H9 (cell line): ENCODE measurements around the gene PKMYT1. TPM values are rescaled to one million over a fixed set of nuclear protein-coding genes. Genes with fewer than 3 reads are reported as not detected.

Experiments
- DNase-seq: peaks from one replicate; pipeline ENCODE4 v3.0.0-alpha.2; 2017
- H2AFZ ChIP-seq: one replicate; pipeline ENCODE4 v1.6.1; 2013; ENCODE audit warnings: mild to moderate bottlenecking, low read length, control low read depth, moderate library complexity
- H2AK5ac ChIP-seq: 2 replicates; pipeline ENCODE4 v1.6.1; 2013; ENCODE audit warnings: low read length, control low read depth, mixed read lengths; ENCODE audit not compliant: insufficient read length
- H2BK120ac ChIP-seq: one replicate; pipeline ENCODE4 v1.6.1; 2013; ENCODE audit warnings: low read depth, mild to moderate bottlenecking, low read length, control low read depth, inconsistent platforms; ENCODE audit not compliant: poor library complexity, severe bottlenecking
- H2BK12ac ChIP-seq: 2 replicates; pipeline ENCODE4 v1.6.1; 2013; ENCODE audit warnings: low read length, control low read depth, mixed read lengths, low read depth; ENCODE audit not compliant: insufficient read length
- H2BK15ac ChIP-seq: 2 replicates; pipeline ENCODE4 v1.6.1; 2013; ENCODE audit warnings: low read depth, low read length, control low read depth
- H2BK20ac ChIP-seq: one replicate; pipeline ENCODE4 v1.6.1; 2013; ENCODE audit warnings: low read depth, mild to moderate bottlenecking, low read length, control low read depth, inconsistent platforms; ENCODE audit not compliant: poor library complexity, severe bottlenecking
- H2BK5ac ChIP-seq: 2 replicates; pipeline ENCODE4 v1.6.1; 2013; ENCODE audit warnings: low read length, control low read depth, mixed read lengths; ENCODE audit not compliant: insufficient read length
- H3K14ac ChIP-seq: 2 replicates; pipeline ENCODE4 v1.6.1; 2013; ENCODE audit warnings: low read length, control low read depth; ENCODE audit not compliant: insufficient read depth
- H3K18ac ChIP-seq: 2 replicates; pipeline ENCODE4 v1.6.1; 2013; ENCODE audit warnings: low read depth, mild to moderate bottlenecking, mixed read lengths, low read length, control low read depth; ENCODE audit not compliant: insufficient read length
- H3K23ac ChIP-seq: 2 replicates; pipeline ENCODE4 v1.6.1; 2013; ENCODE audit warnings: low read length, control low read depth, mixed read lengths, low read depth; ENCODE audit not compliant: insufficient read length
- H3K23me2 ChIP-seq: 2 replicates; pipeline ENCODE4 v1.6.1; 2013; ENCODE audit warnings: low read depth, mild to moderate bottlenecking, mixed read lengths, low read length, control low read depth; ENCODE audit not compliant: insufficient read length, poor library complexity, severe bottlenecking
- H3K27ac ChIP-seq: 2 replicates; pipeline ENCODE4 v1.5.1; 2013; ENCODE audit warnings: low read length, control low read depth, mixed read lengths, low read depth; ENCODE audit not compliant: insufficient read length
- H3K27me3 ChIP-seq: 2 replicates; pipeline ENCODE4 v1.6.1; 2013; ENCODE audit warnings: low read length, control low read depth, inconsistent platforms; ENCODE audit not compliant: insufficient read depth
- H3K4ac ChIP-seq: 2 replicates; pipeline ENCODE4 v1.6.1; 2013; ENCODE audit warnings: low read depth, mild to moderate bottlenecking, control low read depth, inconsistent platforms, low read length, moderate library complexity
- H3K4me1 ChIP-seq: 2 replicates; pipeline ENCODE4 v1.6.1; 2013; ENCODE audit warnings: low read length, control low read depth, inconsistent platforms; ENCODE audit not compliant: insufficient read depth
- H3K4me2 ChIP-seq: 2 replicates; pipeline ENCODE4 v1.6.1; 2013; ENCODE audit warnings: low read length, control low read depth, mixed read lengths; ENCODE audit not compliant: insufficient read length, insufficient read depth
- H3K56ac ChIP-seq: 2 replicates; pipeline ENCODE4 v1.6.1; 2013; ENCODE audit warnings: low read depth, mild to moderate bottlenecking, mixed read lengths, low read length, control low read depth; ENCODE audit not compliant: insufficient read length
- H3K79me1 ChIP-seq: 2 replicates; pipeline ENCODE4 v1.6.1; 2013; ENCODE audit warnings: low read depth, mild to moderate bottlenecking, moderate library complexity, low read length, control low read depth, inconsistent platforms; ENCODE audit not compliant: insufficient read depth, poor library complexity, severe bottlenecking
- H3K79me2 ChIP-seq: 2 replicates; pipeline ENCODE4 v1.6.1; 2013; ENCODE audit warnings: low read length, control low read depth, inconsistent platforms; ENCODE audit not compliant: insufficient read depth
- H3K9ac ChIP-seq: 2 replicates; pipeline ENCODE4 v1.6.1; 2013; ENCODE audit warnings: low read length, control low read depth, mixed read lengths; ENCODE audit not compliant: insufficient read length; ENCODE audit errors: extremely low read depth
- H3K9me3 ChIP-seq: one replicate; pipeline ENCODE4 v1.6.1; 2013; ENCODE audit warnings: low read depth, low read length, inconsistent platforms; ENCODE audit not compliant: control insufficient read depth
- H3T11ph ChIP-seq: one replicate; pipeline ENCODE4 v1.6.1; 2013; ENCODE audit warnings: mild to moderate bottlenecking, low read length, control low read depth, inconsistent platforms
- H4K20me1 ChIP-seq: one replicate; pipeline ENCODE4 v1.6.1; 2013; ENCODE audit not compliant: control insufficient read depth, insufficient read length, insufficient read depth
- H4K5ac ChIP-seq: 2 replicates; pipeline ENCODE4 v1.6.1; 2013; ENCODE audit warnings: low read depth, mild to moderate bottlenecking, mixed read lengths, low read length, control low read depth; ENCODE audit not compliant: insufficient read length
- H4K8ac ChIP-seq: replicated peaks from 2 replicates; pipeline ENCODE4 v1.6.1; 2013; ENCODE audit warnings: low read length, control low read depth, mixed read lengths, low read depth; ENCODE audit not compliant: insufficient read length
- H4K91ac ChIP-seq: 2 replicates; pipeline ENCODE4 v1.6.1; 2013; ENCODE audit warnings: low read depth, mild to moderate bottlenecking, moderate library complexity, mixed read lengths, low read length, control low read depth; ENCODE audit not compliant: insufficient read length
- H3K27ac Mint-ChIP-seq, 3 experiments: 2 replicates in 2 of 3; 3 replicates in 1 of 3; pipeline ENCODE4 v1.8.0; 2020 to 2021; ENCODE audit warnings: mixed read lengths in 3 of 3, mild to moderate bottlenecking in 1 of 3, moderate library complexity in 1 of 3
- H3K27me3 Mint-ChIP-seq: 2 replicates; pipeline ENCODE4 v1.8.0; 2021; ENCODE audit warnings: low read depth, mild to moderate bottlenecking, moderate library complexity, mixed read lengths
- H3K36me3 Mint-ChIP-seq, 3 experiments: 2 replicates in 2 of 3; 3 replicates in 1 of 3; pipeline ENCODE4 v1.8.0; 2020 to 2021; ENCODE audit warnings: low read depth in 3 of 3, mixed read lengths in 3 of 3; ENCODE audit not compliant: insufficient read depth in 1 of 3
- H3K4me1 Mint-ChIP-seq, 2 experiments: 2 replicates each; pipeline ENCODE4 v1.8.0; 2020; ENCODE audit warnings: mixed read lengths in 2 of 2
- H3K4me3 Mint-ChIP-seq, 2 experiments: 2 replicates in 1 of 2; 3 replicates in 1 of 2; pipeline ENCODE4 v1.8.0; 2020 to 2021; ENCODE audit warnings: mild to moderate bottlenecking in 2 of 2, mixed read lengths in 2 of 2, moderate library complexity in 1 of 2
- H3K9me3 Mint-ChIP-seq, 2 experiments: 2 replicates in 1 of 2; 3 replicates in 1 of 2; pipeline ENCODE4 v1.8.0; 2020; ENCODE audit warnings: mild to moderate bottlenecking in 2 of 2, mixed read lengths in 2 of 2, moderate library complexity in 1 of 2
- WGBS: extraction: QIAGEN DNeasy Blood & Tissue Kit; methylation state at CpG from one replicate; pipeline ENCODE4 v1.1.7; 2013; ENCODE audit warnings: missing lambda C conversion rate, low lambda C conversion rate, mixed read lengths; ENCODE audit not compliant: insufficient read length; ENCODE audit errors: extremely low coverage; 5-methylcytosine and 5-hydroxymethylcytosine counted together
- total RNA-seq: library from RNA; stranded (reverse); gene quantifications from 2 replicates; pipeline ENCODE4 v1.2.1, GENCODE V29; 2021
- TF ChIP-seq, protein P1 (sequence below): fragments of 200-600 bp; sonication (generic); conservative IDR thresholded peaks from 3 replicates; pipeline ENCODE4 v1.8.0; 2021; ENCODE audit warnings: antibody characterized with exemption, mild to moderate bottlenecking

PKMYT1 gene
- total RNA-seq, 1 experiment from 2014 or later: 114 TPM

GRCh38 chr16:3007957-3008689 is 27.9 kb upstream of the PKMYT1 start:
- Mint-ChIP-seq H3K4me3 (peak overlapping the region; percentile 66 to 79), H3K27me3 (peaks cover 3% of the 10 kb centered on the region; the same call in 1 of the 2 replicates), H3K4me1 (peaks cover 43 to 70% of the 10 kb centered on the region in 2 experiments), H3K9me3 (no peaks in the 10 kb centered on the region), H3K27ac (peak overlapping the region; percentile 99 to 100 (median 100)), H3K36me3 (peaks cover 0 to 6% (median 0%) of the 10 kb centered on the region in 3 experiments; a peak in 1 of 7 replicates)
- H3K4ac ChIP-seq: peak overlapping the region; percentile 28; the same call in 1 of the 2 replicates
- peaks cover 19% of the 10 kb centered on the region for H3K23me2 ChIP-seq
- no peak overlapping the region for H3K23ac ChIP-seq
- no peak overlapping the region for H2BK20ac ChIP-seq
- H3K27ac ChIP-seq: peak overlapping the region; percentile 88
- peak overlapping the region; percentile 25 for H2BK120ac ChIP-seq
- no peaks in the 10 kb centered on the region for H3K79me2 ChIP-seq
- WGBS: no CpG with 5 or more reads among the region's 17 CpGs
- H2BK12ac ChIP-seq: peak overlapping the region; percentile 52
- TF ChIP-seq, protein P1, sequence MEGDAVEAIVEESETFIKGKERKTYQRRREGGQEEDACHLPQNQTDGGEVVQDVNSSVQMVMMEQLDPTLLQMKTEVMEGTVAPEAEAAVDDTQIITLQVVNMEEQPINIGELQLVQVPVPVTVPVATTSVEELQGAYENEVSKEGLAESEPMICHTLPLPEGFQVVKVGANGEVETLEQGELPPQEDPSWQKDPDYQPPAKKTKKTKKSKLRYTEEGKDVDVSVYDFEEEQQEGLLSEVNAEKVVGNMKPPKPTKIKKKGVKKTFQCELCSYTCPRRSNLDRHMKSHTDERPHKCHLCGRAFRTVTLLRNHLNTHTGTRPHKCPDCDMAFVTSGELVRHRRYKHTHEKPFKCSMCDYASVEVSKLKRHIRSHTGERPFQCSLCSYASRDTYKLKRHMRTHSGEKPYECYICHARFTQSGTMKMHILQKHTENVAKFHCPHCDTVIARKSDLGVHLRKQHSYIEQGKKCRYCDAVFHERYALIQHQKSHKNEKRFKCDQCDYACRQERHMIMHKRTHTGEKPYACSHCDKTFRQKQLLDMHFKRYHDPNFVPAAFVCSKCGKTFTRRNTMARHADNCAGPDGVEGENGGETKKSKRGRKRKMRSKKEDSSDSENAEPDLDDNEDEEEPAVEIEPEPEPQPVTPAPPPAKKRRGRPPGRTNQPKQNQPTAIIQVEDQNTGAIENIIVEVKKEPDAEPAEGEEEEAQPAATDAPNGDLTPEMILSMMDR: no peak
- H2AFZ ChIP-seq: no peak overlapping the region
- H2BK15ac ChIP-seq: no peak overlapping the region
- H3K27me3 ChIP-seq: no peaks in the 10 kb centered on the region
- H2AK5ac ChIP-seq: no peak overlapping the region
- no peak overlapping the region for H3K56ac ChIP-seq
- H4K8ac ChIP-seq: no peak overlapping the region
- peak; percentile 97 for DNase-seq
- no peaks in the 10 kb centered on the region for H3K79me1 ChIP-seq
- peak overlapping the region; percentile 9 for H3K9ac ChIP-seq
- H3K14ac ChIP-seq: peak overlapping the region; percentile 81
- H3K4me1 ChIP-seq: peaks cover 11% of the 10 kb centered on the region; the same call in 1 of the 2 replicates
- peak overlapping the region; percentile 92 for H3K18ac ChIP-seq
- peak overlapping the region; percentile 23 for H4K91ac ChIP-seq
- no peaks in the 10 kb centered on the region for H3K9me3 ChIP-seq
- no peak overlapping the region for H3T11ph ChIP-seq
- peak overlapping the region; percentile 4 for H4K5ac ChIP-seq
- peak overlapping the region; percentile 53 for H3K4me2 ChIP-seq
- peak overlapping the region; percentile 11 for H2BK5ac ChIP-seq
- no peaks in the 10 kb centered on the region for H4K20me1 ChIP-seq
